ENCODE measurements around the gene FBLN2.

DNA sequence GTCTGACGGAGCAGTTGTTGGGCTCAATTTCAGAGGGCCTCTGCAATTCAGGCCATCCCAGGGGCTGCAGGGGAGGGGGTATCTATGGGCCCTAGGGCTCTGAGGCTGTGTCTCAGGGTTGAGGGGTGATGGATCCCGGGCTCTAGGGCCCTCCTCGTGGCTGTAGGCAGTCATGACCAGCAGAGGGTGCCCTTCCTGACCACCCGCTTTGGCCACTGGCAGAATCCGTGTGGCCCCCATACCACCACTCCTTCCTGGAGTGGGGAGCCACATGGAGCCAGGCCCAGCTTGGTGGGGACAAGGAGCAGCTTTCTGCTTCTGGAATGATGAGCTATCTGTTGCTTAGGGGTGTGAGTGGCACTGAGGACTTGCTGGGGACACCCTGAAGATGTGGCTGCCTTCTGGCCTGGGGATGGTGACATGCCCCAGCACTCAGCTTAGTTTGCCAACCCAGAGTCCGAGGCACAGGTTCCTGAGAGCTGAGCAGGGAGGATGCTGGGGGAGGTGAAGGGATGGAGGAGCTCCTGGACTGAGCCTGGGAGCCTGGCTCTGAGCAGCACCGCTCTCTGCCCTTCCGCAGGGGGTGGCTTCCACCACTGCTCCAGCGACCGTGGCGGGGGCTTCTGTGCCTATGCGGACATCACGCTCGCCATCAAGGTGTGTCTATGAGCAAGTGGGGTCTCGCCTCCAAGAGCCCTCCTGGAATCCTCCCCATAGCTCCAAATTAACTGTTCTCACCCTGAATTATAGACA is 48.6 kb upstream of the FBLN2 start:
- TF ChIP-seq, protein P1, sequence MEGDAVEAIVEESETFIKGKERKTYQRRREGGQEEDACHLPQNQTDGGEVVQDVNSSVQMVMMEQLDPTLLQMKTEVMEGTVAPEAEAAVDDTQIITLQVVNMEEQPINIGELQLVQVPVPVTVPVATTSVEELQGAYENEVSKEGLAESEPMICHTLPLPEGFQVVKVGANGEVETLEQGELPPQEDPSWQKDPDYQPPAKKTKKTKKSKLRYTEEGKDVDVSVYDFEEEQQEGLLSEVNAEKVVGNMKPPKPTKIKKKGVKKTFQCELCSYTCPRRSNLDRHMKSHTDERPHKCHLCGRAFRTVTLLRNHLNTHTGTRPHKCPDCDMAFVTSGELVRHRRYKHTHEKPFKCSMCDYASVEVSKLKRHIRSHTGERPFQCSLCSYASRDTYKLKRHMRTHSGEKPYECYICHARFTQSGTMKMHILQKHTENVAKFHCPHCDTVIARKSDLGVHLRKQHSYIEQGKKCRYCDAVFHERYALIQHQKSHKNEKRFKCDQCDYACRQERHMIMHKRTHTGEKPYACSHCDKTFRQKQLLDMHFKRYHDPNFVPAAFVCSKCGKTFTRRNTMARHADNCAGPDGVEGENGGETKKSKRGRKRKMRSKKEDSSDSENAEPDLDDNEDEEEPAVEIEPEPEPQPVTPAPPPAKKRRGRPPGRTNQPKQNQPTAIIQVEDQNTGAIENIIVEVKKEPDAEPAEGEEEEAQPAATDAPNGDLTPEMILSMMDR (optimal IDR thresholded peaks at IDR 0.05 in 1 of 3, IDR thresholded peaks at IDR 0.05 in 1 of 3, conservative IDR thresholded peaks at IDR 0.05 in 1 of 3; ENCODE audit: extremely low read depth in 1 of 3, insufficient read depth in 2 of 3, low read length in 3 of 3) = peak in 1 of 3 experiments; percentile 15
- TF ChIP-seq EZH2 (IDR thresholded peaks at IDR 0.05; ENCODE audit: low read length) = no peak

Data from keratinocyte (primary cell).